Spleen (tissue), 11 donors: Measurements from ENCODE around the gene DAPK3. TPM values are rescaled to one million over a fixed set of nuclear protein-coding genes. Genes with fewer than 3 reads are reported as not detected.
"Not testable (repeated sequence)": the region's sequence is repeated elsewhere in the genome, so short reads cannot be mapped to it uniquely, and the experiment has no call there.

Experiments used
- DNase-seq: peaks from one replicate; pipeline ENCODE4 v3.0.0-alpha.2; 2020
- H3K27ac ChIP-seq, 8 donors: fragments of 200-600 bp; sonication (generic) in 7 of 8; 1 replicate in 4 of 8; 2 replicates in 4 of 8; pipeline versions ENCODE4 v1.5.0 to v1.8.0; 2016 to 2021; ENCODE audit warnings: inconsistent platforms in 4 of 8, mild to moderate bottlenecking in 4 of 8, moderate library complexity in 1 of 8
- H3K27me3 ChIP-seq, 7 donors: fragments of 200-600 bp; sonication (generic) in 6 of 7; replicated peaks in 1 of 7; 1 replicate in 4 of 7; 2 replicates in 3 of 7; pipeline versions ENCODE4 v1.5.0 to v1.8.0; 2016 to 2021; ENCODE audit warnings: inconsistent platforms in 3 of 7, mild to moderate bottlenecking in 1 of 7
- H3K36me3 ChIP-seq, 6 donors: fragments of 200-600 bp; sonication (generic) in 5 of 6; 1 replicate in 4 of 6; 2 replicates in 2 of 6; pipeline versions ENCODE4 v1.5.0 to v1.8.0; 2016 to 2021; ENCODE audit warnings: inconsistent platforms in 2 of 6
- H3K4me1 ChIP-seq, 6 donors: fragments of 200-600 bp; sonication (generic) in 5 of 6; 1 replicate in 3 of 6; 2 replicates in 3 of 6; pipeline versions ENCODE4 v1.5.0 to v1.8.0; 2016 to 2021; ENCODE audit warnings: inconsistent platforms in 3 of 6
- H3K4me3 ChIP-seq, 8 donors: fragments of 200-600 bp; sonication (generic) in 7 of 8; 1 replicate in 4 of 8; 2 replicates in 4 of 8; pipeline versions ENCODE4 v1.5.0 to v1.8.0; 2016 to 2021; ENCODE audit warnings: inconsistent platforms in 4 of 8, mild to moderate bottlenecking in 4 of 8, moderate library complexity in 2 of 8
- H3K9me3 ChIP-seq, 8 donors: fragments of 200-600 bp; sonication (generic) in 7 of 8; 1 replicate in 4 of 8; 2 replicates in 4 of 8; pipeline versions ENCODE4 v1.5.0 to v1.8.0; 2016 to 2021; ENCODE audit warnings: inconsistent platforms in 4 of 8
- POLR2A ChIP-seq, 3 donors: fragments of 450-650 bp; IDR thresholded peaks; one replicate each; pipeline ENCODE4 v1.5.1; 2017; ENCODE audit warnings: antibody characterized with exemption in 3 of 3, mild to moderate bottlenecking in 1 of 3
- POLR2AphosphoS5 ChIP-seq, 3 donors: sonication (generic); formaldehyde crosslinking; IDR thresholded peaks; one replicate each; pipeline ENCODE4 v1.5.1; 2017; ENCODE audit warnings: antibody characterized with exemption in 3 of 3
- WGBS, 5 donors: extraction: QIAGEN DNeasy Blood & Tissue Kit in 3 of 5; methylation state at CpG; one replicate each; pipeline versions ENCODE4 v1.1.5 to v1.1.7; 2013 to 2018; 5-methylcytosine and 5-hydroxymethylcytosine counted together
- intact Hi-C: fragments of 100-400 bp; cut with DNase I; formaldehyde crosslinking; loops from one replicate; pipeline ENCODE4 v1.15.0; 2023; ENCODE audit warnings: low total_unique reads
- polyA plus RNA-seq, 3 donors: library from polyadenylated mRNA; stranded (reverse); fragments of 200-250 nt; gene quantifications; one replicate each; pipeline ENCODE4 v1.2.1, GENCODE V29; 2013
- total RNA-seq, 7 donors: library from RNA; depleted of rRNA in 3 of 7; stranded (reverse); fragments of >200 nt in 3 of 7; fragmentation: NEBNext Ultra II Directional in 4 of 7; extraction: Animal tissue kit (Norgen Biotek cat#: 25700) in 4 of 7; gene quantifications; one replicate each; pipeline versions ENCODE4 v1.1.0 to v1.2.1, GENCODE V29; 2016 to 2021
- TF ChIP-seq, protein P1 (sequence below), 11 experiments: fragments of 200-600 bp in 7 of 11; fragments of 450-650 bp in 4 of 11; sonication (generic) in 4 of 11; IDR thresholded peaks in 8 of 11; conservative IDR thresholded peaks in 3 of 11; 1 replicate in 7 of 11; 2 replicates in 4 of 11; pipeline versions ENCODE4 v1.4.0 to v1.8.0; 2016 to 2021; ENCODE audit warnings: antibody characterized with exemption in 11 of 11, inconsistent platforms in 4 of 11, mild to moderate bottlenecking in 1 of 11
- donor health status: healthy with polysubstance abuse.
- donor health status: DM: no; HTN: no; CAD: no; lungs with moderate emphysema.
- donor health status: DM: no; HTN: no; CAD: no.
- donor health status: Bipolar disorder and iron deficiency.
- donor health status: healthy.
- donor health status: DM: no; HTN: no; CAD: no.
- donor health status: DM: yes; HTN: yes; CAD: no.

Gene DAPK3
- total and polyA plus RNA-seq, 10 donors = 26.5 to 68.8 (median 46.1) TPM

DNA sequence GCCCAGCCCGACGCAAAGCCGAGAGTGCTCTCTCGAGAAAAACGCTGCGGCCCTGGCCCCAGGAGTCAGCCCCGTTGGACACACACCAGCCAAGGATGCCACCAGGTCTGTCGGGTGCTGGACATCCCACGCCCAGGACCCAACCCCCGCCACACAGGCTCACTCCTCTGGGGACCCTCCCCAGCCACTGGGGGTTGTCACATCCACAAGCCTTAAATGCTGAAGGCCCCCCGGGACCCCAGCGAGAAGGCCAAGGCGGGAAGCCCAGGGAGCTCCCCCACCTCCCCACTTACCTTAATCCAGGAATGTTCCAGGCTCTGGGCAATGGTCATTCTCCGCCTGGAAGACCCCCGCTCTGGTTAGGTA lies 11.2 kb downstream of the DAPK3 start:
- no peak for DNase-seq
- Histone ChIP-seq H3K9me3 (no peaks in the 10 kb centered on the region), H3K4me1 (peaks cover 0 to 3% (median 0%) of the 10 kb centered on the region in 6 donors), H3K27me3 (no peaks in the 10 kb centered on the region), H3K36me3 (peaks cover 3 to 95% (median 84%) of the 10 kb centered on the region in 6 donors), H3K4me3 (no peak overlapping the region), H3K27ac (no peak overlapping the region)
- TF ChIP-seq POLR2A (IDR thresholded peaks at IDR 0.05) (no peak), POLR2AphosphoS5 (IDR thresholded peaks at IDR 0.05) (no peak)
- intact Hi-C loops = no loop called here
- WGBS, 5 donors = 95 to 99% (median 96%) methylated on average over 12 to 15 of the region's 15 CpGs

DNA sequence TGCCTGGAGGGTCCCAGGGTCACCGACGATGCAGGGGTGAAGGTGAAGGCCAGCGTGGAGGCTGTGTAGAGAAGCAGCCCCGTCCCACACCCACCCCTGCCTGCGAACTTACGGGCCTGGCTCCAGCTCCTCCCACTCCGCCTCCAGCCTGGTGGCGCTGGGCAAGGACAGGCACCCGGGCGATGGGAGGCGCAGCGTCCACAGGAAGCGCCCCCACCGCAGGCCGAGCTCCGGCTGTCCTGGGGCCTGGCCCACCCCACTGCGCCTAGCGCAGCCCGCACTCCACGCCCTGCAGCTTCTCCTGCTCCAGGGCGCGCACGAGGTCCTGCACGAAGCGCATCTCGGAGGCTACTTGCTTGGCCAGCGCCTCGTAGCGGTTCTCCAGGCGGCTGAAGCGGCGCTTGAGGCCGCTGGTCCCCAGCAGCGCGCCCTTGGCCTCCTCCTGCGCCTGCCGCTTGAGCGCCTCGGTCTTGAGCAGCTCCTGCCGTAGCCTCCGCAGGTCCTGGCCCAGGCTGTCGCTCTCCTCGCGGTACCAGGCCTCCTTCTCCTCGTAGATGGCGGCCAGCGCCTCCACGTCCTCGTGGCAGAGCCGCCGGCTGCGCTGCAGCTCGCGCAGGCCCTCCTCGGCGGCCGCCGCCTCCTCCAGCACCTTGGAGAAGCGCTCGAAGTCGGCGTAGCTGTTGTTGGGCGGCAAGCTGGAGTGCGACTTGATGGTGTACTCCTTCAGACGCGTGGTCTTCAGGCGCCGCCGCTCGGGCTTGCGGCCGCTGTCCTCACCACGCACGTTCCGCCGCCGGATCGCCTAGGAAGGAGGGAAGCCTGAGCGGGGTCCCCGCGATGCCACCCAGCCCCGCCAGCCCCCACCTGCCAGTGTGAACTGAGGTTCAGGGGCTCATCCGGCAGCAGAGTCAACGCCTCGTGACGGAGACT lies 11.8 kb downstream of the DAPK3 start:
- Histone ChIP-seq H3K36me3 (peaks cover 3 to 88% (median 78%) of the 10 kb centered on the region in 6 donors), H3K27ac (no peak overlapping the region), H3K27me3 (no peaks in the 10 kb centered on the region), H3K4me1 (no peaks in the 10 kb centered on the region), H3K9me3 (no peaks in the 10 kb centered on the region), H3K4me3 (no peak overlapping the region)
- WGBS, 5 donors = 94 to 96% (median 96%) methylated on average over 77 to 86 of the region's 86 CpGs
- TF ChIP-seq POLR2AphosphoS5 (IDR thresholded peaks at IDR 0.05) (peak in 1 of 3 donors; percentile 51), POLR2A (IDR thresholded peaks at IDR 0.05) (no peak)
- intact Hi-C loops = no loop called here
- no peak for DNase-seq

DNA sequence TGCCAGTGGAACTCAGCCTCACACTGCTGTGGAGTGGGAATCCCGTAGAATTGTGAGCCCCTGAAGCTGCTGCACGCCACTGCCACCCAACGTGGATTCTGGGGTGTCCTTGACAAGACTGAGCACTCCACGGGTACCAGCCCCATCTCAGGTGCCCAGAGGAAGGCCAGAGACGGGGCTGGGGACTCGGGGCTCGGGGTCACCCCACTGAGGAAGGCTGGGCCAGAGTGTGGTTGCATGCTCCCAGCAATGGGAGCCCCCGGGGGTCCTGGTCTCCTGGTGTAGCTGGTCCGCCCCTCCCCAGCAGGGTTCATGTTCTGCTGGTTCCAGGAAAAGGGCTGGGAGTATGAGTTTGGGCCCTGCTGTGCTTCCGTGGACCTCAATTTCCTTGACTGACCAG lies 15.2 kb downstream of the DAPK3 start:
- no peak for TF ChIP-seq POLR2AphosphoS5 (IDR thresholded peaks at IDR 0.05)
- TF ChIP-seq, protein P1, sequence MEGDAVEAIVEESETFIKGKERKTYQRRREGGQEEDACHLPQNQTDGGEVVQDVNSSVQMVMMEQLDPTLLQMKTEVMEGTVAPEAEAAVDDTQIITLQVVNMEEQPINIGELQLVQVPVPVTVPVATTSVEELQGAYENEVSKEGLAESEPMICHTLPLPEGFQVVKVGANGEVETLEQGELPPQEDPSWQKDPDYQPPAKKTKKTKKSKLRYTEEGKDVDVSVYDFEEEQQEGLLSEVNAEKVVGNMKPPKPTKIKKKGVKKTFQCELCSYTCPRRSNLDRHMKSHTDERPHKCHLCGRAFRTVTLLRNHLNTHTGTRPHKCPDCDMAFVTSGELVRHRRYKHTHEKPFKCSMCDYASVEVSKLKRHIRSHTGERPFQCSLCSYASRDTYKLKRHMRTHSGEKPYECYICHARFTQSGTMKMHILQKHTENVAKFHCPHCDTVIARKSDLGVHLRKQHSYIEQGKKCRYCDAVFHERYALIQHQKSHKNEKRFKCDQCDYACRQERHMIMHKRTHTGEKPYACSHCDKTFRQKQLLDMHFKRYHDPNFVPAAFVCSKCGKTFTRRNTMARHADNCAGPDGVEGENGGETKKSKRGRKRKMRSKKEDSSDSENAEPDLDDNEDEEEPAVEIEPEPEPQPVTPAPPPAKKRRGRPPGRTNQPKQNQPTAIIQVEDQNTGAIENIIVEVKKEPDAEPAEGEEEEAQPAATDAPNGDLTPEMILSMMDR (IDR thresholded peaks at IDR 0.05 in 8 of 11, conservative IDR thresholded peaks at IDR 0.05 in 3 of 11) = no peak
- no peak for TF ChIP-seq POLR2A (IDR thresholded peaks at IDR 0.05)
- Histone ChIP-seq H3K27me3 (peaks cover 0 to 9% (median 0%) of the 10 kb centered on the region in 7 donors), H3K4me1 (peaks cover 0 to 31% (median 14%) of the 10 kb centered on the region in 6 donors), H3K36me3 (peaks cover 3 to 54% (median 44%) of the 10 kb centered on the region in 6 donors), H3K9me3 (no peaks in the 10 kb centered on the region), H3K27ac (no peak overlapping the region), H3K4me3 (no peak overlapping the region)
- intact Hi-C loops = no loop called here
- no peak for DNase-seq
- WGBS, 5 donors = 69 to 93% (median 87%) methylated on average over 5 to 10 of the region's 10 CpGs

DNA sequence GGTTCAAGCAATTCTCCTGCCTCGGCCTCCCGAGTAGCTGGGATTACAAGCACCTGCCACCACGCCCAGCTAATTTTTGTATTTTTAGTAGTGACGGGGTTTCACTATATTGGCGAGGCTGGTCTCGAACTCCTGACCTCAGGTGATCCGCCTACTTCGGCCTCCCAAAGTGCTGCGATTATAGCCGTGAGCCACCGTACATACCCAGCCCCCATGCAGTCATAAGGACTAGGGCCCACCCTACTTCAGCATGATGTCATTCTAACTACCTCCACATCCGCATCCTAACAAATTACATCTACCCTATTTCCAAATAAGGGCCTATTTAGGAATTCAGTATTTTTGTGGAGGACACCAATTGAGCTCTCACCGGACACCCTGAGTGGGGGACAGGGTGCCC lies 15.6 kb downstream of the DAPK3 start:
- 84 to 97% (median 85%) methylated on average over 13 of the region's 13 CpGs for whole genome bisulfite sequencing, 5 donors
- H3K4me3 ChIP-seq, H3K27ac ChIP-seq, DNase-seq, intact Hi-C loops, H3K9me3 ChIP-seq: not testable (repeated sequence)
- H3K27me3 ChIP-seq = peaks cover 0 to 13% (median 0%) of the 10 kb centered on the region in 7 donors
- H3K4me1 ChIP-seq = peaks cover 0 to 35% (median 18%) of the 10 kb centered on the region in 6 donors
- H3K36me3 ChIP-seq = peaks cover 3 to 50% (median 40%) of the 10 kb centered on the region in 6 donors

DNA sequence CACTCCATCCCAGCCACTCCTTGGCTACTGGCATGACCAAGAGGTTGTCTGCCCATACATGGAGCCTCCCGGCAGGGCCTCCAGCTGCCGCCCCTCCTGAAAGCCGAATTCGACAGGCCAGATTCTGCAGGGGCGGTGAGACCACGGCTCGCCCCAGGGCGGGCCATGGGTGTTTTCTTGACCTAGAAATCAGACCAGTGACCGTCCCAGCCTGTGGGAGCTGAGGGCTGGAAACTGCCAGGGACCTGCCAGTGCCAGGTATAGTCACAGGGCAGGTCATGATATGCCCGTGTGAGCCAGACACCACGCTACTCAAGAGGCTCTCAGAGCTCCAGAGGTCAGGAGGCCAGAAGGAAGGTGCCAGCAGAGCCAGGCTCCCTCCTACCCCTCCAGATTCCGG lies 16.8 kb downstream of the DAPK3 start:
- 90 to 96% (median 93%) methylated on average over 9 to 12 of the region's 12 CpGs for WGBS, 5 donors
- intact Hi-C loops = no loop called here
- no peaks in the 10 kb centered on the region for H3K9me3 ChIP-seq

DNA sequence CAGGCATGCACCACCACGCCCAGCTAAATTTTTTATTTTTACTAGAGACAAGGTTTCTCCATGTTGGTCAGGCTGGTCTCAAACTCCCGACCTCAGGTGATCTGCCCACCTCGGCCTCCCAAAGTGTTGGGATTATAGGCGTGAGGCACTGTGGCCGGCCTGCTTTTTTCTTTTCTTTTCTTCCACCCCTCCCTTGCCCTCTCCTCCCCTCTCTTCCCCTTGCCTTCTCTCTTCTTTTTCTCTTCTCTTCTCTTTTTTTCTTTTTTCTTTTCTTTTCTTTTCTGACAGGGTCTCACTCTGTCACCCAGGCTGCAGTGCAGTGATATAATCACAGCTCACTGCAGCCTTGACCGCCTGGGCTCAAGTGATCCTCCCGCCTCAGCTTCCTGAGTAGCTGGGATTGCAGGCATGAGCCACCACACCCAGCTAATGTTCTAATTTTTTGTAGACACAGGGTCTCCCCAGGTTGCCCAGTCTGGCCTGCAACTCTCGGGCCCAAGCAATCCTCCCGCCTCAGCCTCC lies 18.1 kb downstream of the DAPK3 start:
- H3K9me3 ChIP-seq, H3K4me3 ChIP-seq, DNase-seq, intact Hi-C loops: not testable (repeated sequence)
- peaks cover 0 to 20% (median 0%) of the 10 kb centered on the region in 7 donors for H3K27me3 ChIP-seq
- peaks cover 0 to 39% (median 22%) of the 10 kb centered on the region in 6 donors for H3K4me1 ChIP-seq
- peaks cover 0 to 26% (median 15%) of the 10 kb centered on the region in 6 donors for H3K36me3 ChIP-seq
- H3K27ac ChIP-seq = peak overlapping the region in 2 of 8 donors; percentile 46 to 51
- 71 to 94% (median 75%) methylated on average over 9 of the region's 9 CpGs for WGBS, 5 donors

More for the DNA sequence above, 16.8 kb downstream of the DAPK3 start:
- peaks cover 0 to 20% (median 0%) of the 10 kb centered on the region in 7 donors for H3K27me3 ChIP-seq
- no peak overlapping the region for H3K27ac ChIP-seq
- H3K36me3 ChIP-seq = peaks cover under 1 to 39% (median 28%) of the 10 kb centered on the region in 6 donors
- DNase-seq = no peak
- peaks cover 0 to 39% (median 22%) of the 10 kb centered on the region in 6 donors for H3K4me1 ChIP-seq
- no peak overlapping the region for H3K4me3 ChIP-seq
- TF ChIP-seq POLR2AphosphoS5 (IDR thresholded peaks at IDR 0.05) (no peak), POLR2A (IDR thresholded peaks at IDR 0.05) (no peak)
- TF ChIP-seq, protein P1 (IDR thresholded peaks at IDR 0.05 in 8 of 11, conservative IDR thresholded peaks at IDR 0.05 in 3 of 11) = no peak
